ENCODE results near the gene METTL26. TPM values are rescaled to one million over a fixed set of nuclear protein-coding genes. Genes with fewer than 3 reads are reported as not detected.

The METTL26 gene
- total and polyA plus RNA-seq, 2 of the 8 experiments (the other 6 are each of a cell fraction or from before 2014, with no cell fraction given): 100 to 186 TPM

- peaks cover 20 to 35% of the 10 kb centered on the region in 2 experiments for H4K20me1 ChIP-seq (replicated peaks in 1 of 2; ENCODE audit: control insufficient read depth in 1 of 2, insufficient read depth in 2 of 2, low read length in 2 of 2)
- H4K5ac ChIP-seq (ENCODE audit: insufficient read length, low read depth, low read length): no peak overlapping the region
- no peak overlapping the region for H2BK120ac ChIP-seq (replicated peaks; ENCODE audit: low read depth, low read length)
- H3K79me2 ChIP-seq (ENCODE audit: control insufficient read depth in 1 of 2, insufficient read depth in 2 of 2, low read length in 2 of 2): peaks cover 0 to 16% of the 10 kb centered on the region in 2 experiments; a peak in 3 of 4 replicates
- no peak overlapping the region for H2BK15ac ChIP-seq (ENCODE audit: low read length)
- no peaks in the 10 kb centered on the region for H3K36me3 ChIP-seq (ENCODE audit: control insufficient read depth in 2 of 4, insufficient read depth in 4 of 4, low read length in 3 of 4)
- H3K4me2 ChIP-seq (ENCODE audit: insufficient read depth in 1 of 2, low read depth in 2 of 2, low read length in 2 of 2): no peak overlapping the region
- no peak overlapping the region; the same call in 1 of the 2 replicates for H4K8ac ChIP-seq (ENCODE audit: extremely low read depth, insufficient read depth, low read length)
- no peak overlapping the region for H3K9ac ChIP-seq (replicated peaks in 1 of 4; ENCODE audit: extremely low read depth in 1 of 4, low read depth in 3 of 4, low read length in 3 of 4)
- H4K91ac ChIP-seq (replicated peaks; ENCODE audit: insufficient read length, low read length): no peak overlapping the region
- H3K4ac ChIP-seq (replicated peaks; ENCODE audit: insufficient read length, low read depth, low read length): no peak overlapping the region
- peaks cover 16% of the 10 kb centered on the region; the same call in 1 of the 2 replicates for H3K79me1 ChIP-seq (ENCODE audit: low read depth, low read length)
- no peak overlapping the region for H3K27ac ChIP-seq (ENCODE audit: low read depth, low read length)
- no peak overlapping the region for H3K23ac ChIP-seq (ENCODE audit: insufficient read length)
- no peak overlapping the region for H3K18ac ChIP-seq (ENCODE audit: extremely low read depth, low read length)
- FAIRE-seq (no peak), DNase-seq (ENCODE audit: low read depth in 1 of 2, low spot score in 2 of 2) (no peak)
- no peak for TF ChIP-seq SP2 (IDR thresholded peaks at IDR 0.05; ENCODE audit: low read length)
- TF ChIP-seq BCL11A (IDR thresholded peaks at IDR 0.05; ENCODE audit: low read depth in 2 of 2, low read length in 2 of 2): no peak
- no peak for TF ChIP-seq KDM5A (IDR thresholded peaks at IDR 0.05; ENCODE audit: low read length)
- TF ChIP-seq USF2 (IDR thresholded peaks at IDR 0.05; ENCODE audit: low read length): no peak
- no peak for TF ChIP-seq GABPA (IDR thresholded peaks at IDR 0.05; ENCODE audit: borderline replicate concordance, insufficient read depth, low read length)
- TF ChIP-seq E2F6 (IDR thresholded peaks at IDR 0.05): no peak
- no peak for TF ChIP-seq CBX5 (IDR thresholded peaks at IDR 0.05; ENCODE audit: low read depth, low read length)
- no peak for TF ChIP-seq SRF (IDR thresholded peaks at IDR 0.05; ENCODE audit: low read depth, low read length)
- H3K9me3 ChIP-seq (ENCODE audit: insufficient read depth in 2 of 2, low read depth in 1 of 2, low read length in 1 of 2): no peaks in the 10 kb centered on the region
- peaks cover 0 to 21% (median 12%) of the 10 kb centered on the region in 4 experiments; a peak in 5 of 7 replicates for H3K27me3 ChIP-seq (replicated peaks in 1 of 4; ENCODE audit: control insufficient read depth in 3 of 4, extremely low read depth in 1 of 4, insufficient read depth in 3 of 4, low read length in 3 of 4)
- peaks cover 0 to 8% (median 4%) of the 10 kb centered on the region in 4 experiments; a peak in 4 of 7 replicates for H3K4me1 ChIP-seq (replicated peaks in 1 of 4; ENCODE audit: control insufficient read depth in 3 of 4, insufficient read depth in 4 of 4, low read length in 3 of 4)
- H2BK20ac ChIP-seq (ENCODE audit: low read length): no peak overlapping the region
- no peak overlapping the region for H2AFZ ChIP-seq (ENCODE audit: low read length)
- peaks cover 7% of the 10 kb centered on the region for H3K23me2 ChIP-seq (ENCODE audit: low read depth, low read length)
- H2BK5ac ChIP-seq (ENCODE audit: low read depth, low read length): no peak overlapping the region
- no peak overlapping the region for H3K14ac ChIP-seq (ENCODE audit: insufficient read length)
- WGBS, 2 experiments (ENCODE audit: extremely low coverage in 1 of 2, insufficient coverage in 1 of 2, insufficient read length in 1 of 2, insufficient replicate concordance in 2 of 2, low coverage in 1 of 2, low lambda C conversion rate in 2 of 2, missing lambda C conversion rate in 1 of 2): 91% methylated on average over 16 of the region's 16 CpGs; no CpG with 5 or more reads in 1 of the 2 experiments
- no peak overlapping the region for H3K56ac ChIP-seq (replicated peaks; ENCODE audit: insufficient read length, low read depth, low read length)
- H2AK5ac ChIP-seq (ENCODE audit: low read depth, low read length): no peak overlapping the region
- POLR2A ChIA-PET (ENCODE audit: partially characterized antibody): interaction anchor here (1.6 to 2.6 kb wide), 4 partner anchors 8 to 40 kb away, joined by 4 to 8 read pairs (median 6); no protein-coding TSS in a partner anchor
- H3K4me3 ChIP-seq (ENCODE audit: extremely low read depth in 1 of 4, insufficient read depth in 2 of 4, low read depth in 3 of 4, low read length in 4 of 4): no peak overlapping the region
- H2BK12ac ChIP-seq (ENCODE audit: low read depth, low read length): no peak overlapping the region
- CTCF ChIA-PET (ENCODE audit: partially characterized antibody): interaction anchor here (0.8 to 4.2 kb wide), 11 partner anchors 8 to 74 kb away, joined by 3 to 22 read pairs (median 5); partner anchors contain the start of gene METTL26
Observed at GRCh38 chr16:593807-594206, 42.3 kb downstream of the METTL26 start.

Data from H1 (cell line).